HUES48 (cell line): ENCODE measurements around the gene NUP62CL.
A peak's percentile ranks its signal among the peaks of the same experiment; 100 is the strongest.

Experiments
- H3K27ac ChIP-seq: one replicate; pipeline ENCODE4 v1.7.0; 2013; ENCODE audit warnings: low read depth, low read length, inconsistent platforms
- H3K27me3 ChIP-seq: 2 replicates; pipeline ENCODE4 v1.6.1; 2013; ENCODE audit warnings: mild to moderate bottlenecking, low read length; ENCODE audit not compliant: control insufficient read depth, insufficient read depth
- H3K36me3 ChIP-seq: 2 replicates; pipeline ENCODE4 v1.6.1; 2013; ENCODE audit warnings: low read length; ENCODE audit not compliant: control insufficient read depth, insufficient read depth
- H3K4me1 ChIP-seq: 2 replicates; pipeline ENCODE4 v1.6.1; 2013; ENCODE audit warnings: mild to moderate bottlenecking, low read length; ENCODE audit not compliant: control insufficient read depth, insufficient read depth
- H3K4me3 ChIP-seq: 2 replicates; pipeline ENCODE4 v1.5.1; 2013; ENCODE audit warnings: mild to moderate bottlenecking, low read depth, low read length
- H3K9ac ChIP-seq: 2 replicates; pipeline ENCODE4 v1.6.1; 2013; ENCODE audit warnings: mild to moderate bottlenecking, low read depth, low read length, moderate library complexity
- H3K9me3 ChIP-seq: 2 replicates; pipeline ENCODE4 v1.6.1; 2013; ENCODE audit warnings: low read length; ENCODE audit not compliant: control insufficient read depth, insufficient read depth

NUP62CL gene

DNA sequence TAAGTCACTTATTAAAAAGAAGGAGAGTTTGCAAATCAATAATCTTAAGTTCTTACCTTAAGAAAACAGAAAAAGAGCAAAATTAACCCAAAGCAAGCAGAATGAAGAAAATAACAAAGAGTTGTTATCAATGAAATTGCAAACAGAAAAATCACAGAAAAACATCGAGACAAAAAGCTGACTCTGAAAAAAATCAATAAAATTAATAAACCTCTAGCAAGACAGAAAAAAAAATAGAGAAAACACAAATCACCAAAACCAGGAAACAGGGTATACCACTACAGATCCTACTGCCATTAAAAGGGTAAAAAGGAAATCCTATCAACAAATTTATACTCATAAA, 70.3 kb downstream of the NUP62CL start:
- no peaks in the 10 kb centered on the region for H3K36me3 ChIP-seq
- H3K4me3 ChIP-seq: no peak overlapping the region
- H3K9ac ChIP-seq: no peak overlapping the region
- H3K27me3 ChIP-seq: no peaks in the 10 kb centered on the region
- H3K9me3 ChIP-seq: no peaks in the 10 kb centered on the region
- H3K4me1 ChIP-seq: no peaks in the 10 kb centered on the region
- no peak overlapping the region for H3K27ac ChIP-seq

DNA sequence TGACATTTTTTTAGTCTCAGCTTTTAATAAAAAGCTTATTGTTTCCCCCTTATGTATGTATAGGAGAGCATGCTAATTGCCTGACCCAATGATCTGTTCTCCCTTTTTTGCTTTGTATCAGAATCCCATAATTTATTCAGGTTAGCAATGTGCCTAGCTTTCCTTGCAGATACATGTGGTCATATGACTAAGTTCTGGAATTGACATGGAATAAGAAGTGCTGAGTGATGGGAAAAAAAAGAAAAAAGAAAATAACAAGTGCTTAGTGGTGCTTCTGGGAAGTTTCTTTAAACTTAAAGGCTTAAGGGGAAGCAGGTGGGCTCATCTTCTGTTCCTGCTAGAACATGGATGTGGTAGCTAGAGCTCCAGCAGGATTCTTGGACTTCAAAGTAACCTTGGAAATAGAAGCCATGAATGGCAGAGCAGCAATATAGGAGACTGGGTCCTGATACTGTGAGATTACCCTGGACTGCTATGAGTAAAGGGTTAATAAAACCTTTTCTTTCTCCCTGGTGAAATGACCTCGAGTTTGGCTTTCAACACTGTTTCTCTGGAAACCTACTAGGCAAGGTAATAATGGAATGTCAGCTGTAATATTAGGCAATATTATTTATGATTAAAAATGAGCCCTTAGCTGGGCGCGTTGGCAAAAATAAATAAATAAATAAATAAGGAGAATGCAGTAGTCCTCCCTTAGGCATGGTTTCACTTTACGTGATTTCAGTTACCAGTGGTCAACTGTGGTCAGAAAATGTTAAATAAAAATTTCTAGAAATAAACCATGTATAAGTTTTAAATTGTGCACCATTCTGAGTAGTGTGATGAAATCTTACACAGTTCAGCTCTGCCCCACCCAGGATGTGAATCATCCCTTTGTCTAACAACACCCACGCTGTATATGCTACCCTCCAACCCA, 70.9 kb downstream of the NUP62CL start:
- Histone ChIP-seq H3K27me3 (no peaks in the 10 kb centered on the region; the same call in 1 of the 2 replicates), H3K36me3 (no peaks in the 10 kb centered on the region), H3K4me3 (no peak overlapping the region), H3K4me1 (no peaks in the 10 kb centered on the region), H3K27ac (no peak overlapping the region), H3K9me3 (no peaks in the 10 kb centered on the region), H3K9ac (no peak overlapping the region)

DNA sequence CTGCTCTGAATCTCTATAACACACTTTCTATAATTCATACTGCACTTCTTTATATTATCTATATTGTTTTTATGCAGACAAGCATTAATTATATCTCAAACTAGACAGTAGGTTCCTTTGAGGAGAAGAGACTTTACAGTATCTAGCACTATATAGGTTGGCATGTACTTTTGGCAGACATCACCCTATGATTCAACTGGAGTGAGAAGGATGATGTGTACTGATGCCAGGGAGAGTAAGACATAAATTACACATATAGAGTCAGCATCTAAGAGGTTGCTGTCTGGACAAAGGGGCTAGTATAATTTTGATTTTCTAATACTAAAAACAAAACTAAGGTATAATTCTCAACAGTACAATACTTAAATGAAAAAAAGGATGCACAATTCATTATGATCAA, 82.5 kb downstream of the NUP62CL start:
- Histone ChIP-seq H3K4me3 (no peak overlapping the region), H3K9me3 (no peaks in the 10 kb centered on the region), H3K4me1 (no peaks in the 10 kb centered on the region), H3K9ac (no peak overlapping the region), H3K27ac (no peak overlapping the region), H3K36me3 (no peaks in the 10 kb centered on the region), H3K27me3 (no peaks in the 10 kb centered on the region)

DNA sequence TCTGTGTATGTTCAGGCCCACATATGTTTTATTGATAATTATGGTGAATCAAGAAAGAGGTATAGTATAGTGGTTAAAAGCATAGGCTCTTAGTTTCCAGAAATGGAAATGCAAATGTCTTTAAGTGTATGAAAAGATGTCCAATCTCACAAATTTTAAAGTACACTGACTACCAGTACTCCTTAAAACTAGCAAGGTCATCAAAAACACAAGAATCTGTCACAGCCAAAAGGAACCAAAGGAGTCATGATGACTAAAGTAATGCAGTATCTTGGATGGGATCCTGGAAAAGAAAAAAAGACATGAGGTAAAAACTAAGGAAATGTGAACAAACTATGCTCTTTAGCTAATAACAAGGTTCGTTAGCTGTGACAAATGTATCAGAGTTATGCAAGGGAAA, 87.0 kb downstream of the NUP62CL start:
- Histone ChIP-seq H3K36me3 (peaks cover 27% of the 10 kb centered on the region), H3K9me3 (no peaks in the 10 kb centered on the region), H3K4me1 (peaks cover 7% of the 10 kb centered on the region), H3K27me3 (no peaks in the 10 kb centered on the region), H3K9ac (no peak overlapping the region), H3K4me3 (no peak overlapping the region), H3K27ac (no peak overlapping the region)

DNA sequence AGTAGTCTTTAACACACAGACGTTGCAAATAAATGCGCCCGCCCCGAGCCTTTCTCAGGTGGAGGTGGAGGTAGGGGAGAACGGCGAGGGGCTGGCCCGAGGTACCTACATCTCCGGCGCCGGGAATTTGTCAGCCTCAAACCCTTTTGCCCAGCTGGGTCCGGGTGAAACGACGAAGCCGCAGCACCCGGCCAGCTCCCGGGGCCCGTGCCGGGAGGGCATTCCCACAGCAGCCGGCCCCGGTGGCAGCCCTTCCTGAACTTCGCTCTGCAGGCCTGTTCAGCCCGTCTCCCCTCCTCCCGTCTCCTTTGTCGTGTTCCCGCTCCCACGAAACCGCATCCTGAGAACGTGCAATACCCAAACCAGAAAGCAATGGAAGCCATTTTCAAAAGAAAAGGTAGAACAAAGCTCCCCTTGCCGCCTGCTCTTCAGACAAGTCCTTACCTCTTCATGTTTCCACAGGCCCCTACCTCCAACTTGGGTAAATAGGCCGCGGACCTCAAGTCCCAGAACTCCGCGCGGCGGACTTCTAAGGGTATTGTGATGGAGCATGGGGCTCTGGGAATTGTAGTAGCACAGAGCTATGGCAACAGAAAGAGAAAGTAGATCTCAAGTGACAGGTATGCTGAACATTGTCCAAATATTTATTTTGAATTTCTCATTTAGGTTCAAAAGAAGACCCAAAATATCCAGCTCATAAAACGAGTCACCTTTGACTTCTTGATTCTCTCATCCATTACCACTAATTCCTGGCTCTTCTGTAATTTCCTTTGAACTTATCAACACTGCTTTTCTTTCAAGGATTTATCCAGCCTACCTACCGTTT, 87.7 kb downstream of the NUP62CL start, which contains the start of gene RBM41:
RBM41 (minus strand) TSS at position 501 of the 826 bp plus-strand sequence; CDS start at position 452, 49 bp downstream.
- no peaks in the 10 kb centered on the region for H3K9me3 ChIP-seq
- peaks cover 7% of the 10 kb centered on the region for H3K4me1 ChIP-seq
- H3K36me3 ChIP-seq: peaks cover 34% of the 10 kb centered on the region
- H3K4me3 ChIP-seq: peak within 1 kb of the TSS; percentile 88
- no peaks in the 10 kb centered on the region for H3K27me3 ChIP-seq
- H3K9ac ChIP-seq: peak within 1 kb of the TSS; percentile 88
- H3K27ac ChIP-seq: peak within 1 kb of the TSS; percentile 79

DNA sequence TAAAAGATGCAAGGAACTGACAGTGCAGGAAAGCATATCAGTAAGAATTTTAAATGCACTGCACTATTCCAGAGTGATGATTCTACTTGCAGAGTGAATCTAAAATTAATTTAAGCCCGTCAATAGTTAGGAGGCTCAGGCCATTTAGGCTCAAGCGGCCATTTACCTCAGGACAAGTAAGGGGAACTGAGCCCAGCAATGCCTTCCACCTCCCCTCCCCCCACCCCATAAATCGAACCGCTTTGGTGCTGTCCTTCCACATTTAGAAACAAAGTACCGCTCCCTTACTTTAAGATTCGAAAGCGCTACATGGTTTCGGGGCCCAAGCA, 88.3 kb downstream of the NUP62CL start:
- H3K27ac ChIP-seq: peak overlapping the region; percentile 79
- peaks cover 40% of the 10 kb centered on the region for H3K36me3 ChIP-seq
- H3K9me3 ChIP-seq: no peaks in the 10 kb centered on the region
- H3K9ac ChIP-seq: peak overlapping the region; percentile 88
- no peaks in the 10 kb centered on the region for H3K27me3 ChIP-seq
- peak overlapping the region; percentile 88 for H3K4me3 ChIP-seq
- peaks cover 7% of the 10 kb centered on the region for H3K4me1 ChIP-seq

DNA sequence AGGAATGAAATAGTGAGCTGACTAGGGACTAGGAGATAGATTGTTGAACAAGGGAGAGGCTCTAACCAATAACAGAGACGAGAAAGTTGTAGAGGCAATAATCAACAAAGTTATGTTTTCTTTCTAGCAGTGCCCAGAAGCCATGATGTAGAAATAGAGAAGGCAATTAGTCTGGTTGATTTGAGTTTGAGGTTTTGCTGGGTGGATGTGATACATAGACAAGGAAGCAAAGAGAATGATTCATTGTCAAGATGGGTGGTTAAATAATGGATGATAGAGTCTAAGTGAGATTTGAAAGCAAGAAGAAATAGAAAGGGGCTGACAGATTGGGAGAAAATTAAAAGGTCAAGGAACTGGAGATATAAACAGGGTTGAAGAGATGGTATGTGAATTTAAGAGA, 98.8 kb downstream of the NUP62CL start:
- Histone ChIP-seq H3K27ac (no peak overlapping the region), H3K9ac (no peak overlapping the region), H3K4me1 (peaks cover 12% of the 10 kb centered on the region), H3K27me3 (no peaks in the 10 kb centered on the region), H3K9me3 (no peaks in the 10 kb centered on the region), H3K36me3 (peaks cover 49% of the 10 kb centered on the region), H3K4me3 (no peak overlapping the region)

DNA sequence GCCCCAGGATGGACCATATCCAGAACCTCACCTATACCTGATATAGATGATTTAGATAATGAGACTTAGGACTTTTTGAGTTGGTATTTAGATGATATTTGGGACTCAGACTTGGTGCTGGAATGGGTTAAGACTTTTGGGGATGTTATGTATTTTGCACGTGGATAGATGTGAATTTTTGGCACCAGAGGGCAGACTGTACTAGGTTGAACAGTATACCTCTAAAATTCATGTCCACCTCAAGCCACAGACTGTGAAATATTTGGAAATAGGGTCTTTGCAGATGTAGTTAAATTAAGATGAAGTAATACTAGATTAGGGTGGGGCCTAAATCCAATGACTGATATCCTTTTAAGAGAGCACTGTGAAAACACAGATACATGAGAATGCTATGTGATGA, 103.3 kb downstream of the NUP62CL start:
- Histone ChIP-seq H3K9ac (no peak overlapping the region), H3K27me3 (no peaks in the 10 kb centered on the region), H3K9me3 (no peaks in the 10 kb centered on the region), H3K36me3 (peaks cover 41% of the 10 kb centered on the region), H3K4me3 (no peak overlapping the region), H3K27ac (no peak overlapping the region), H3K4me1 (no peaks in the 10 kb centered on the region)

DNA sequence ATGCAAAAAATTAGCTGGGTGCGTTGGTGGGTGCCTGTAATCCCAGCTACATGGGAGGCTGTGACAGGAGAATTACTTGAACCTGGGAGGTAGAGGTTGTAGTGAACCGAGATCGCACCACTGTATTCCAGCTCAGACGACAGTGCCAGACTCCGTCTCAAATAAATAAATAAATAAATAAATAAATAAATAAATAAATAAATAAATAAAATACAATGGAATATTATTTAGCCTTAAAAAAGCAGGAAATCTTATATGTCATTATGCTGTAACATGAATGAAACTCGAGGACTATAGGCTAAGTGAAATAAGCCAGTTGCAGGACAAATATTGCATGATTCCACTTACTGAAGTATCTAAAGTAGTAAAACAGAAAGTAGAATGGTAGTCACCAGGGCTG, 130.1 kb downstream of the NUP62CL start:
- Histone ChIP-seq H3K36me3 (no peaks in the 10 kb centered on the region), H3K4me1 (no peaks in the 10 kb centered on the region), H3K27ac (no peak overlapping the region), H3K9me3 (no peaks in the 10 kb centered on the region), H3K9ac (no peak overlapping the region), H3K27me3 (no peaks in the 10 kb centered on the region), H3K4me3 (no peak overlapping the region)
